Measurements from ENCODE around the gene ADAMTS14. TPM values are rescaled to one million over a fixed set of nuclear protein-coding genes. Genes with fewer than 3 reads are reported as not detected.

The ADAMTS14 gene
- total RNA-seq, 2 experiments from 2014 or later: 0.16 to 0.25 TPM

DNA sequence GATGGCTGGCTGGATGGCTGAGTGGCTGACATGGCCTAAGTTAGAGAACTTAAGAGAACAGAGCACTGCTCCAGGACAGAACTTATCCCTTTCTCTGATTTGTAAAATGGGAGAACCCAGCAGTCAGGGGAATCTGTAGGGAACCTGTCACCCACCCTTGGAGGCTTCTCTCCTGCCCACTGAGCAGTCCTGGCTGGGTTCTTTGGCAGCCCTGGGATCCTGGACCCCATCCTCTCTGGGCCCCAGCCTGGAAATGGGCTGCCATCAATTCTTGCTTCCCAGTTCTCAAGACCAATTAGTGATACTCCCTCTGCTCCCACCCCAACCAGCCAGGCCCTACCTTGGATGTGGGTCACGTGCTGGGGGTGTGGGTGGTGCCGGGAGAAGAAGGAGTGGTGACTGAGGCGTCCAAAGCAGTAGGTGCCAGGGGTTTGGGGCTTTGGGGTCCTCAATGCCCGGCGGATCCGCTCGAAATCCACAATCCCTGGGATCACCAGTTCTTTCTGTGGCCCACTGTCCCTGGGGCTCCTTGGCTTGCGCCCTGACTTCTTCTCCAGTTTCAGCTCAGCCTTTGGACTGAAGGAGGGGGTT, 109.2 kb downstream of the ADAMTS14 start:
- no peak overlapping the region for H3K4me3 Mint-ChIP-seq
- CTCF ChIA-PET: no interaction called here
- ATAC-seq: no peak
- H3K4me1 Mint-ChIP-seq (ENCODE audit: low read depth): peaks cover 2% of the 10 kb centered on the region
- H3K9me3 Mint-ChIP-seq: no peaks in the 10 kb centered on the region
- no peaks in the 10 kb centered on the region for H3K36me3 Mint-ChIP-seq (ENCODE audit: low read depth)
- H3K27me3 Mint-ChIP-seq: no peaks in the 10 kb centered on the region
- no peak for DNase-seq
- TF ChIP-seq, protein P1, sequence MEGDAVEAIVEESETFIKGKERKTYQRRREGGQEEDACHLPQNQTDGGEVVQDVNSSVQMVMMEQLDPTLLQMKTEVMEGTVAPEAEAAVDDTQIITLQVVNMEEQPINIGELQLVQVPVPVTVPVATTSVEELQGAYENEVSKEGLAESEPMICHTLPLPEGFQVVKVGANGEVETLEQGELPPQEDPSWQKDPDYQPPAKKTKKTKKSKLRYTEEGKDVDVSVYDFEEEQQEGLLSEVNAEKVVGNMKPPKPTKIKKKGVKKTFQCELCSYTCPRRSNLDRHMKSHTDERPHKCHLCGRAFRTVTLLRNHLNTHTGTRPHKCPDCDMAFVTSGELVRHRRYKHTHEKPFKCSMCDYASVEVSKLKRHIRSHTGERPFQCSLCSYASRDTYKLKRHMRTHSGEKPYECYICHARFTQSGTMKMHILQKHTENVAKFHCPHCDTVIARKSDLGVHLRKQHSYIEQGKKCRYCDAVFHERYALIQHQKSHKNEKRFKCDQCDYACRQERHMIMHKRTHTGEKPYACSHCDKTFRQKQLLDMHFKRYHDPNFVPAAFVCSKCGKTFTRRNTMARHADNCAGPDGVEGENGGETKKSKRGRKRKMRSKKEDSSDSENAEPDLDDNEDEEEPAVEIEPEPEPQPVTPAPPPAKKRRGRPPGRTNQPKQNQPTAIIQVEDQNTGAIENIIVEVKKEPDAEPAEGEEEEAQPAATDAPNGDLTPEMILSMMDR (IDR thresholded peaks at IDR 0.05): no peak
- H3K27ac Mint-ChIP-seq: no peak overlapping the region
- POLR2A ChIA-PET: no interaction called here
- intact Hi-C loops (cut with micrococcal nuclease): no loop called here

DNA sequence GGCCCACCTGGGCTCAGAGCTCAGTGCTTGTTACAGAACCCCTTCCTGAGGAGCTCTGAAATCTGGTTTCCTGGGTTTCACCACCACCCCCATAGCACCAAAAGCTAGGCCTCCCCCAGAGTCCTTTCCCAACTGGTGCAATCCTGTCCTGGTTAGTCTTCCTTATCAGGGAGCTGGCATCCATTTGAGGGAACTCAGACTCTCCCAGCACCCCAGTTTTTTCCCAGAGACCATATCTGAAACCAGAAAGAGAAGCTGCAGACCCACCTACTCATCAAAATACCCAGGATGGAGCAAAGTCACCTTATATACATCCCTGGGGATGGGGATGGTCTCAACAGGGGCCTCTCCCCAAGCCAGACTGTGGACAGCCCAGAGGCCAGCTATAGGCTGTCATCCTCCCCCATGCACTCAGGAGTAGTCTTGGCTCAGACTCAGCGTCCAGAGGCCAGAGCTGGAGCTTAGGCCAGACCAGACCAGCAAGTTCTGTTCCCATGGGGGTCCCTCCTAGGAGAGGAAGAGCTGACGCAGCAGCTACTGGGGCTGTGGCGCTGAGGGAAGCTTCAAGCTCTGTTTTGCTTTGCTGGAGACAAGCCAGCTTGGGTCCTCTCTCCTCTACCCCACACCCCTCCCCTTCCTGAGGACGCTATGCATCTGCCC, 109.9 kb downstream of the ADAMTS14 start:
- DNase-seq: no peak
- ATAC-seq: no peak
- ChIA-PET CTCF (interaction anchor here (1.4 kb wide), 1 partner anchor 24 kb away, joined by 4 read pairs; no protein-coding TSS in a partner anchor), POLR2A (no interaction called here)
- TF ChIP-seq, protein P1 (IDR thresholded peaks at IDR 0.05): no peak
- no peak overlapping the region for H3K4me3 Mint-ChIP-seq
- no peaks in the 10 kb centered on the region for H3K9me3 Mint-ChIP-seq
- intact Hi-C loops (cut with micrococcal nuclease): no loop called here
- no peak overlapping the region for H3K27ac Mint-ChIP-seq
- no peaks in the 10 kb centered on the region for H3K27me3 Mint-ChIP-seq
- H3K36me3 Mint-ChIP-seq (ENCODE audit: low read depth): no peaks in the 10 kb centered on the region
- H3K4me1 Mint-ChIP-seq (ENCODE audit: low read depth): peaks cover 9% of the 10 kb centered on the region

DNA sequence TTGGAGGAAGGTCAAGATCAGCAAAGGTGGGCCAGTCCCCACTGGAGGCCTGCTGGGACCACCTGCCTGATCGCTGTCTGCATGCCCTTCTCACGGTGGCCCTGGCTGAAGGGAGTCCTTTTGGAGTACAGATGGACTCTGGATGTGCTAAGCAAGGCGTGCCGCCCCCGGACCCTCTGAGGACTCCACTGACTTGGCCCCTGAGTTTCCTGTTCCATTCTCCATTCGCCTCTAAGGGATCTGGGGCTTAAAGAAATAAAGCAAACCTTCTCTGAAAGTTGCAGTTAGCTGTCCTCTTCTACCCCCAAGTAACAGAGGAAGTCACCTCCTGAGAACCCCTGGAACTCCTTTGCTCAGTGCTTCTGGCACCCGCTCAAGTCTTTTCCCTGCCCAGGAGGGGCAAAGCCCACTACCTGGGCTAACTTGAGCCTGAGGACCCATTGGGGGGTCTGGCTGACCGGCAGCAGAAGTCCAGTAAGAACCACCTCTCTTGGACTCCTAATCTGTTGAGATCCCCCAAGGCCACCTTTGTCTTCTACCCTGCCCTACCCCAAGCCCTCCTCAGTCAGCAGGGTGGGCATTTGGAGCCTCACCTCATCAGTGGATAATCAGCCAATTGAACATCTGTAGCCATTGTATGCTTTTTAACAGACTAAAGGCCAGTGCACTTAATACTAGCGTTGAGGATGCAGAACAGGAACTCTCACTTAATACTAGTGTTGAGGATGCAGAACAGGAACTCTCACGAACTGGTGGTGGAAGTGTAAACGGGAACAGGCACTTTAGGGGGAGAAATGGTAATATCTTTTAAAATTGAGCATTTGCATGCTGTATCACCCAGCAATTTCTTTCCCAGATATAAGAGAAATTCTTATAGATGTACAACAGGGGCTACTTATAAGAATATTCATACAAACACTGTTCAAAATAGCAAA, 110.7 kb downstream of the ADAMTS14 start:
- Mint-ChIP-seq H3K27ac (no peak overlapping the region), H3K9me3 (no peaks in the 10 kb centered on the region), H3K4me1 (ENCODE audit: low read depth) (peaks cover 10% of the 10 kb centered on the region), H3K36me3 (ENCODE audit: low read depth) (no peaks in the 10 kb centered on the region), H3K27me3 (no peaks in the 10 kb centered on the region), H3K4me3 (no peak overlapping the region)
- DNase-seq: no peak
- TF ChIP-seq, protein P1 (IDR thresholded peaks at IDR 0.05): no peak
- CTCF ChIA-PET: interaction anchor here (1.4 kb wide), 1 partner anchor 25 kb away, joined by 4 read pairs; no protein-coding TSS in a partner anchor
- intact Hi-C loops (cut with micrococcal nuclease): no loop called here
- no peak for ATAC-seq
- POLR2A ChIA-PET: no interaction called here

DNA sequence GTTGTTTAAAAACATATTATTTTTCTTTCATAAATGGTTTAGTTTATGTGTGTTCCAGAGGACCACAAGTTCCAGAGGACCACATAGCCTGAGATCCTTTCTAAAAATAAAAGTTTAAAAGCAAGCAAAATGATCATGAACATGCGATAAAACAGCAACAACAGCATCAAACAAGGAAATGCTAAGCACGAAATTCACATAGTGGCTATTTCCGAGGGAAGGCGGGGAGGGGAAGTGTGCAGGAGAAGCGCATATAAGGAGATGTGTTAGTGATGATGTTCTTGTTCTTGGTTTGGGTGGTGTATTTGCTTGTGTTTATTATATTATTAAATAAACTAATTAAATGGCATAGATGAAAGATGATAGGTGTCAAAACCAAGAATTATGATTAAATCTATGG, 111.7 kb downstream of the ADAMTS14 start:
- CTCF ChIA-PET: no interaction called here

More for the DNA sequence above, 111.7 kb downstream of the ADAMTS14 start:
- intact Hi-C loops (cut with micrococcal nuclease): no loop called here
- no peak for DNase-seq
- Mint-ChIP-seq H3K4me1 (ENCODE audit: low read depth) (peaks cover 10% of the 10 kb centered on the region), H3K27ac (no peak overlapping the region), H3K27me3 (no peaks in the 10 kb centered on the region), H3K4me3 (no peak overlapping the region), H3K9me3 (no peaks in the 10 kb centered on the region), H3K36me3 (ENCODE audit: low read depth) (no peaks in the 10 kb centered on the region)
- ATAC-seq: no peak
- POLR2A ChIA-PET: no interaction called here
- TF ChIP-seq, protein P1 (IDR thresholded peaks at IDR 0.05): no peak

Data from activated CD8-positive, alpha-beta T cell treated with anti-CD3 and anti-CD28 coated beads for 36 hours (primary cell).